Activated T-helper 1 cell treated with anti-CD3 and anti-CD28 coated beads, Interleukin-2, amount 50 U/mL, for 16 hours (primary cell): ENCODE results near the gene TUBB3.
"Not testable (repeated sequence)": the region's sequence is repeated elsewhere in the genome, so short reads cannot be mapped to it uniquely, and the experiment has no call there.

ENCODE experiments used
- DNase-seq, 2 donors: peaks; one replicate each; pipeline ENCODE4 v3.0.0-alpha.2; 2020; ENCODE audit warnings: low read depth in 1 of 2, low spot score in 1 of 2

TUBB3 gene

DNA sequence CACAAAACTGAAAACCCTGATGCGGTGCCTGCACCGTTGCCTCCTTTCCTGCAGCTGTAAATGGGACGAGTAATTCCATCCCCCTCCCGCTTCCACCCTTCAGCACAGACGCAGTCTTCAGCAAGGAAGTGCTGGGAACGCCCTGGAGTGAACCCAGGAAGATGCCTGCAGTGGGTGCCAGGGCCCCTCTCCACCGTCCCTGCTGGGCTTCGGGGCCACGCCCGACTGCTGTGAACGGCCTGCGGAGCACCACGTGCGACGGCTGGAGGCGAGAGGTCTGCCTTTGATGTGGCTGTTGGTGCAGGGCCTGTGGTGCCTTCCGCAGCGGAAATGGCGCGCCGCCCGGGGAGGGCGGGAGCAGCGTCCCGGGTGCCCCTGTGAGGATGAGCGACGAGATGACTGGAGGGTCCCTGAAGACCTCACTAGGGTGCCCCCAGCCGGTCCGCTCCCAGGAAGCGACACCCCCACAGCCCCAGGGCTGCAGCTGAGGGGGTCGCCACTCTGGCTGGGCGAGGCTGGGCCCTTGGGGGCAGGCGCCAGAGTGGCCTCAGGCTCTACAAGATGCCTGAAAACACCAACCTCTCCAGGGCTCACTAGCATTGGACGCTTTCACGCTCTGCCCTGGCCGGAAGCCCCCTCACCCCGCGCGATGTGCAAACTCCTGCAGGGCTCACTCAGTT is 5.2 kb upstream of the TUBB3 start:
- DNase-seq: peak; percentile 59 to 61

DNA sequence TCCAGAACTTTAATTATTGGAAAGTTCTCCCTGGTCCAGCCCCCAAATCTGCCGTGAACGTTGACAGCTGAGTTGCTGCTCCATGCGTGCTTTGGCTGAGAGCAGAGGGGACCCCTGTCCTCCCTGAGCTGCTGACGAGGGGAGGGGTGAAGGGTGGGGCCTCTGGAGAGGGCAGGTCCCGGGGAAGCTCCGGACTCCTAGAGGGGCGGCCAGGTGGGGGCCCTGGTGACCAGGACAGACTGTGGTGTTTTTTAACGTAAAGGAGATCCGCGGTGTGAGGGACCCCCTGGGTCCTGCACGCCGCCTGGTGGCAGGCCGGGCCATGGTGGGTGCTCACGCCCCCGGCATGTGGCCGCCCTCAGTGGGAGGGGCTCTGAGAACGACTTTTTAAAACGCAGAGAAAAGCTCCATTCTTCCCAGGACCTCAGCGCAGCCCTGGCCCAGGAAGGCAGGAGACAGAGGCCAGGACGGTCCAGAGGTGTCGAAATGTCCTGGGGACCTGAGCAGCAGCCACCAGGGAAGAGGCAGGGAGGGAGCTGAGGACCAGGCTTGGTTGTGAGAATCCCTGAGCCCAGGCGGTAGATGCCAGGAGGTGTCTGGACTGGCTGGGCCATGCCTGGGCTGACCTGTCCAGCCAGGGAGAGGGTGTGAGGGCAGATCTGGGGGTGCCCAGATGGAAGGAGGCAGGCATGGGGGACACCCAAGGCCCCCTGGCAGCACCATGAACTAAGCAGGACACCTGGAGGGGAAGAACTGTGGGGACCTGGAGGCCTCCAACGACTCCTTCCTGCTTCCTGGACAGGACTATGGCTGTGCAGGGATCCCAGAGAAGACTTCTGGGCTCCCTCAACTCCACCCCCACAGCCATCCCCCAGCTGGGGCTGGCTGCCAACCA is 4.4 kb upstream of the TUBB3 start, which contains the start of gene MC1R:
Gene MC1R (plus strand): TSS at position 410 of the 895 bp plus-strand sequence. CDS start 397 bp downstream, at position 807.
- no peak for DNase-seq

DNA sequence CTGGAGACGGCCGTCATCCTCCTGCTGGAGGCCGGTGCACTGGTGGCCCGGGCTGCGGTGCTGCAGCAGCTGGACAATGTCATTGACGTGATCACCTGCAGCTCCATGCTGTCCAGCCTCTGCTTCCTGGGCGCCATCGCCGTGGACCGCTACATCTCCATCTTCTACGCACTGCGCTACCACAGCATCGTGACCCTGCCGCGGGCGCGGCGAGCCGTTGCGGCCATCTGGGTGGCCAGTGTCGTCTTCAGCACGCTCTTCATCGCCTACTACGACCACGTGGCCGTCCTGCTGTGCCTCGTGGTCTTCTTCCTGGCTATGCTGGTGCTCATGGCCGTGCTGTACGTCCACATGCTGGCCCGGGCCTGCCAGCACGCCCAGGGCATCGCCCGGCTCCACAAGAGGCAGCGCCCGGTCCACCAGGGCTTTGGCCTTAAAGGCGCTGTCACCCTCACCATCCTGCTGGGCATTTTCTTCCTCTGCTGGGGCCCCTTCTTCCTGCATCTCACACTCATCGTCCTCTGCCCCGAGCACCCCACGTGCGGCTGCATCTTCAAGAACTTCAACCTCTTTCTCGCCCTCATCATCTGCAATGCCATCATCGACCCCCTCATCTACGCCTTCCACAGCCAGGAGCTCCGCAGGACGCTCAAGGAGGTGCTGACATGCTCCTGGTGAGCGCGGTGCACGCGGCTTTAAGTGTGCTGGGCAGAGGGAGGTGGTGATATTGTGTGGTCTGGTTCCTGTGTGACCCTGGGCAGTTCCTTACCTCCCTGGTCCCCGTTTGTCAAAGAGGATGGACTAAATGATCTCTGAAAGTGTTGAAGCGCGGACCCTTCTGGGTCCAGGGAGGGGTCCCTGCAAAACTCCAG is 3.4 kb upstream of the TUBB3 start:
- no peak for DNase-seq

GRCh38 chr16:89920723-89921122 is 2.4 kb upstream of the TUBB3 start:
- DNase-seq: no peak

- DNase-seq: no peak
Measured at GRCh38 chr16:89921131-89921701, 1.9 kb upstream of the TUBB3 start.

DNA sequence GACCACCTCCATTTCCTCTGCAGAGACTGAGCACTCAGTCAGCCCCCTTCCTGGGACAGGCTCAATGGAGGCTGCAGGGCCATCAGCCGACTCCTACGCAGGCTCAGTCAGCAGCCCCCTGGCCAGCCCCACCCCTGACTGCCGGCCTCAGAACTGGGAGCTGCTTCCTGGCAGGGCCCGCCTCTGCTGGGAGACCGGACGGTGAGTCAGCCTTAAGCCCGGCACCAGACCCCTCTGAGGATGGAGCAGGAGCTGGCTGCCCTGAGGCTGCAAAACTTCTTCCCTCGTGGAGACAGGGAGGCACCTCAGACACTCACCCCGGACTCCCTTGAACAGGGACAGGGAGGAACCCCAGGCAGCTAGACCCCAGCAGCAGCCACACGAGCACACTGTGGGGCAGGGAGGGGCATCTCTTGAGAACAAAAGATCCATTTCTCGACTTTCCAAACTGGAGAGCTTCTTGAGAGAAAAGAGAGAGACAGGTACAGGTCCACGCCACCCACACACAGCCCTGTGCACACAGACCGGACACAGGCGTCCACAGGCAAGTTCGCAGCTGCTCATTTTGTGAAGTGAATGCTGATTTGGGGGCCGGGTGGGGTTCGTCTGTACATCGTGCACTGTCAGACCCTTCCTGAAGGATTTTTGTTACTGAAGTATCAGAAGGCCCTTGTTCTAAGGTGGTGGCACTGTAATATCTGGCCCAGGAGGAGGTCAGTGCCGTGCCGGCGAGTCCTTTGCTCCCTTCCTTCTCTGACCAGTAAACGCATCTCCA is 1.3 kb upstream of the TUBB3 start:
- no peak for DNase-seq

GRCh38 chr16:89922477-89922883 is 662 bp upstream of the TUBB3 start:
- no peak for DNase-seq

GRCh38 chr16:89923640-89924296 is 626 bp downstream of the TUBB3 start:
- DNase-seq: no peak

GRCh38 chr16:89924297-89924924 is 1.3 kb downstream of the TUBB3 start:
- DNase-seq: no peak

- DNase-seq: no peak
Measured at GRCh38 chr16:89924925-89925307, 1.8 kb downstream of the TUBB3 start.

- no peak for DNase-seq
Measured at GRCh38 chr16:89925596-89926079, 2.5 kb downstream of the TUBB3 start.

DNA sequence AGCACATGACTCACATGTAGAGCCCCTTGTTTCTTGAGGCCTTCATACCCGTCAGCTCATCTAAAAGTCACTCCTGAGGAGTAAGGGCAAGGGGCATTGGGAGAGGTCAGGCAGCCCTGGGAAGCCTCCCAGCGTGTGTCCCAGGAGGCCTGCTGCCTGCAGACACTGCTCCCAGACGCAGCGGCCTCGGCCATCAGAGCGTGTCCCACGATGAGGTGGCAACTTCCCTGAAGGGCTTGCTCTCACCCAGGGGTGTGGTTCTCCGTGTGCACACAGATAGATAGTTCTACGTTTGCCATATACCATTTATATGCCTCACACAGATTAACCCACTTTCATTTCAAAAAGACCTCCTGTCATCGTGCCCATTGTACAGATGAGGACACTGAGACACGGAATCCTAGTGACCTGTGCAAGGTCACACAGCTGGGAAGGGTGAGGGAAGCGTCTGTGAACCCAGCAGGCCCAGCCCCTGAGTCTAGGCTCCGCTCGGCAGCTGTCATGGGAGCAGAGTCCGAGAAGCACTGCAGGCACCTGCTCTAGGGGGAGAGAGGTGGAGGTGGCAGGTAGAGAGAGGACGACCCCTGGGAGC is 8.3 kb downstream of the TUBB3 start:
- DNase-seq: no peak

- DNase-seq: no peak
Measured at GRCh38 chr16:89931964-89932363, 8.8 kb downstream of the TUBB3 start.

DNA sequence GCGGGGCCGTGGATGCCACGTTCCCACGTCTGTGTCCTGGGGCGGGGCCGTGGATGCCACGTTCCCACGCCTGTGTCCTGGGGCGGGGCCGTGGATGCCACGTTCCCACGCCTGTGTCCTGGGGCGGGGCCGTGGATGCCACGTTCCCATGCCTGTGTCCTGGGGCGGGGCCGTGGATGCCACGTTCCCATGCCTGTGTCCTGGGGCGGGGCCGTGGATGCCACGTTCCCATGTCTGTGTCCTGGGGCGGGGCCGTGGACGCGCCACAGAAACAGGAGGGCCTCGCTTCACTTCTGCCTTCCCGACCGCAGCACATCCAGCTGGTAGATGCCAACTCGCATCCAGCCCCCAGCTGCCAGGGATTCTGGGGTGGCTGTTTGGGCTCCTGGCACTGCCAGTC is 10.9 kb downstream of the TUBB3 start:
- DNase-seq: not testable (repeated sequence)

GRCh38 chr16:89934611-89935553 is 11.7 kb downstream of the TUBB3 start:
- DNase-seq: no peak

- DNase-seq: not testable (repeated sequence)
Measured at GRCh38 chr16:89935620-89936019, 12.5 kb downstream of the TUBB3 start.

DNA sequence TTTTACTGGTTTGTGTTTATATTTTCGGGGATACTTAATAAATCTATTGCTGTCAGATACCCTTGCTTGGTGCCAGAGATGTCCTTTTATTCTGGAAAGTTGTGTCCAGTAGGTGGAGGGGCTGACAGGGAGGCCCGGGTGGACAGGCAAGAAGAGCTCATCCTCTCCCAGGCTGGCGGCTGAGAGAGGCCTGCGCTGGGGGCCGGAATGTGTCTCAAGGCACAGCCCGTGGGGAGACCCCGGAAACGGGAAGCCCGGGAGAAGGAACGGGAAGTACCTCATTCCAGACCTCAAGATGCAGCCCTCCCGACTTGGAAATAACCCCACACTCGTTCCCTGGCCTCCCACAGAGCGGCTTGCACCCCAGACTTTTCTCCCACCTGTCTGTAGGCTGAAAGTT is 12.9 kb downstream of the TUBB3 start:
- no peak for DNase-seq

- no peak for DNase-seq
Measured at GRCh38 chr16:89936508-89936907, 13.4 kb downstream of the TUBB3 start.
